HTERT RPE-1 (cell line): ENCODE results near the gene LILRA2.
"Not testable (repeated sequence)": the region's sequence is repeated elsewhere in the genome, so short reads cannot be mapped to it uniquely, and the experiment has no call there.

Experiments used
- in situ Hi-C: fragments of 300-500 bp; cut with MboI; formaldehyde crosslinking; loops from 4 replicates; pipeline ENCODE4 v1.14.3; 2020; ENCODE audit warnings: low sequenced_read_pairs

Gene LILRA2

DNA sequence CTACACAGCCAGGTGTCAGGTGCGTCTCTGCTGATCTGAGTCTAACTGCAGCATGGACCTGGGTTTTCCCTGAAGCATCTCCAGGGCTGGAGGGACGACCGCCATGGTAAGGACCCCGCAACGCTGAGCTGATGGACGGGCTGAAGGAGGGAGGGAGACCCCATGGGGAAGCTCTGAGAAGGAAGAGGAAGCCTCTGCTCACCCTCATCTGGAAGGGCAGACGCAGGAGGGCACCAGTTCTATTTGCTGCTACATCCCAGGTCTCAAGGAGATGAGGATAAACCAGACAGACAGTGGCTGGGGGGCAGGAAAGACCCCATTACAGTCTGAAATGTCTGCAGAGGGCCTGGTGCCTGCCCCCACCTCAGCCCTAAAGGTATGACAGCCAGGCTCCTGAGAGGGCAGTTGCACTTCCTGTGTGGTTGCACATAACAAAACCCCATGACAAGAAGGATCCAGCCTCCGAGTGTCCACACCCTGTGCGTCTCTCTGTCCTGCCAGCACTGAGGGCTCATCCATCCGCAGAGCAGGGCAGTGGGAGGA is at the start of gene LILRA2:
Gene LILRA2, plus strand, starts transcription at position 461 of the 543 bp plus-strand sequence. CDS start 89 bp downstream, outside the sequence.
- in situ Hi-C loops, result no loop called here

DNA sequence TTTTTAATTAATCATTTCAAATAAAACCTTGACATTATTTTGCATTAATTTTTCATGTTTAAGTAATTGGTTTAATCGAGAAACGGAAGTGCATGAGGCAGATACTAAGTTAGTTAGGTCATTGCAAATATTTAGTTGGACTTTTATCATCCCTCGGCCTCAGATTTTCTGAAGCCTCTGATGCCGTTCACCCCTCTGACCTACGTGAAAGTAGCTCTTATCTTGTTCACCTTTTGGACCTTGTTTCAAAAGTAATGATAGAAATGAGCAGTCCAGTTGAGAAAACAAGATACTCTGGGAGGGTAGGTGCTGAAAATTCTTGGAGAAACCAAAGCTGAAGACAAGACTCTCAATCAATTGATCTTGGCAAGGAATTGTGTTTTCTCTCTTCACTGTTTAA is 48.0 kb upstream of the LILRA2 start:
- in situ Hi-C loops, result no loop called here

DNA sequence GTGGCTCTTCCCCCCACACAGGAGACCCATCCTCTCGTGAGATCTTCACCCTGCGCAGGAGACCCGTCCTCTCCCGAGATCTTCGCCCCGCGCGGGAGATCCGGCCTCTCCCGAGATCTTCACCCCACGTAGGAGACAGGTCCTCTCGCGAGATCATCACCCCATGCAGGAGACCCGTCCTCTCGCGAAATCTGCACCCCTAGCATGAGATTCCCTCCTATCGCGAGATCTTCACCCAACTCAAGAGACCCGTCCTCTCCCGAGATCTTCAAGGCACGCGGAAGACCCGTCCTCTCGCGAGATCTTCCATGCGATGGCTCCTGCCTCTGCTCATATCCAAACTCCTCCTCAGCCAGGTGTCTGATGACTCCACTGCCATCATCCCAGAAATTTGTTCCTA is 46.6 kb upstream of the LILRA2 start:
- in situ Hi-C loops, result no loop called here

DNA sequence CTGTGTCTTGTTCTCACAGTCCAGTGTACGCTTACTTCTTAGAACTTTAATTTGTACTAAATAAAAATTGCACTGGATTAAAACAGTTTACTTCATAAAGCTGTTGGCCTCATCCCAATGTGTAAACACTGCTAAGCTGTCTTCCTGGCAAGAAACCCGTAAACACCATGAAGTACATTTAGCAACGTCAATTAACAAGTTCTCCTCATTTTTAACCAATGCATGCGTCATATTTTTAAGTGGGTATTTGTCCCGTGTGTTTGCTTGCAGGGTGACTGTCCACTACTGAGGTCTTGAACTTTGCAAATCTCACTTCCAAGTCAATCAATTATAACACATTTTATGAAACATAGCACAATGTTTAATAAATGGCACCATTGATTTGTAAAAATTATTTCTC is 42.7 kb upstream of the LILRA2 start:
- in situ Hi-C loops, result no loop called here

DNA sequence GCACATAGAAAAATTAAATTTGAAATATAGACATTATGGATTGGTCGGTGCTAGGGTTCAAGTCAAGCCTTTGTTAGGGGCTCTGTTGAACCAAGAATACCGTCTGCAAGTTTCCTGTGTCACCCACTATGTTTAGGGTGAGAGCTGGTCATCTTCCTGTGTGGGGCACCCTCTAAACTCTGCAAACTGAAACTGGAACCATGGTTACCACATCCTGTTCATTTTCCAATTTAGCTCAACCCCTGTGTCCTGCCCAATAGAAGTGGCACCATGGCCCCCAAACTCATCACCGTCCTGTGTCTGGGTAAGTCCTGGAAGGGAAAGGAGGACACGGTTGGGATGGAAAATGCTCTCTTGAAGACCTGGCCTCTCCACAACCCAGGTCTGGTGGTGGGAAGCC is 41.1 kb upstream of the LILRA2 start:
- in situ Hi-C loops, result no loop called here

DNA sequence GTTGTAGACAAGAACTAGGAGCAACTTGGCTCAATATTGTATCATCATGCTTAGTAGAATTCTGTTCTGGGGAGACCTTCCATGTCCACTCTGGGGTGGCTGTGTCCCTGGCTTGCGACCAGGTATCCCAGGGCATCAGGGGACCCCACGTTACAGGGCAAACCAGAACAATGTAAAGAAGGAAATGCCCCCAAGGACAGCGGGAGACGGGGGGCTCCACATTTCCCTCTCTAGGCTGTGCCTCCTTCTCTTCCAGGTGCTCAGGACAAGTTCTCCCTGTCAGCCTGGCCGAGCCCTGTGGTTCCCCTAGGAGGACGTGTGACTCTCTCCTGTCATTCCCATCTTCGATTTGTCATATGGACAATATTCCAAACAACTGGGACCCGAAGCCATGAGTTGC is 40.1 kb upstream of the LILRA2 start:
- in situ Hi-C loops, result no loop called here

DNA sequence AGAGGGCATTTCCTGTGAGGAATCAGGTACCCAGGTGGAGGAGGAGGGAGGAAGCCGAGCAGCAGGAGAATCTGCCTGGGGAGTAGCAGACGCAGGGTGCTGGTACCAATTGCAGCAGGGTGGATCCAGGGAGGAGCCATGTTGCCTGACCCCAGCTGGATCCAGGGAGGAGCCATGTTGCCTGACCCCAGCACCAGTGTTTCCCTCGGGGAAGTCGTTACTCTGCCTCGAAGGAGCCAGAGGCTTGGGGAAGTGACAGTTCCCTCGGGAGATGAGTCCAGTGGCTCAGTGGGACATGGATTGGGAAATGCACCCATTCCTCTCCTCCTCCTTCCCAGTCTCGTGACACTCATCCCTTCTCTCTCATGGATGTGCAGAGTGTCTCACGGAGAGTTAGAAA is 39.4 kb upstream of the LILRA2 start:
- in situ Hi-C loops, result no loop called here

DNA sequence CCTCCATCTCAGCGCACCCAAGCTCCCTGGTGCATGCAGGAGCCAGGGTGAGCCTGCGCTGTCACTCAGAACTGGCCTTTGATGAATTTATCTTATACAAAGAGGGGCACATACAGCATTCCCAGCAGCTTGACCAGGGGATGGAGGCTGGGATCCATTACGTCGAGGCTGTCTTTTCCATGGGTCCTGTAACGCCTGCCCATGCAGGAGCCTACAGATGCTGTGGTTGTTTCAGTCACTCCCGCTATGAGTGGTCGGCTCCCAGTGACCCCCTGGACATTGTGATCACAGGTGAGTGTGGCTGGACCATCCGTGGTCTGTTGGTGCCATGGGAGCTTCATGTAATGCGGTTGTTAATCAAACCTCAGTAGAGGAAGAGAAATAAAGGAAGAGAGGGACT is 38.0 kb upstream of the LILRA2 start:
- in situ Hi-C loops, result no loop called here

DNA sequence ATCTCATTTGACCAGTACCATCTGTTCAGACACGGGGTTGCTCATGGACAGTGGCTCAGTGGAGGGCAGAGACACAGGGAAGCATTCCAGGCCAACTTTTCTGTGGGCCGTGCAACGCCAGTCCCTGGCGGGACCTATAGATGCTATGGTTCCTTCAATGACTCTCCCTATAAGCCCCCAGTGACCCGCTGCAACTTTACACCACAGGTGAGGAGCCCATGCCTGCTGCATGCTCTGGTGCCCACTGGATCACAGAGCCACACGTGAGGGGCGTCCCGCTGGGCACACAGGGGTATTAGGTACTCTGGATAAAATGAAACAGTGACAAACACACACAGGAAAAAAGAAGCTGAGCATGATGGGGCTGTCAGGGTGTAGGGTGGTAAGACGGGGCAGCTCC is 36.6 kb upstream of the LILRA2 start:
- in situ Hi-C loops, result no loop called here

DNA sequence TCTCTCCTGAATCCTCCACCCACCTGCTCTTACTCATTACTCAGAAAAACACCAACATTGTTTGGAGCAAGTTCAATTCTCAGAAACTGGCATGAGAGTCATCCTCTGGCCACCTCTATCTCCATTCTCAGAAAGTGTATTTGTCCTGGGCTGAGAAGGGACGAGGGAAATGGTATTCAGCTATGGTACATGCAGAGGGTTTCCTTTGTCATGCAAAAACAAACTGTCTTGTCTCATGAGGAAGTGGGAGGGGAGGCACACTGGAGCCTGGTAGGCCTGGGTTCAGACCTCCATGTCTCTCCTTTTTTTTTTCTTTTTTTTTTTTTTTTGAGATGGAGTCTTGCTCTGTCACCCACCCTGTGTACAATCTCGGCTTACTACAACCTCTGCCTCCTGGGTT is 31.9 kb upstream of the LILRA2 start:
- in situ Hi-C loops, result no loop called here

DNA sequence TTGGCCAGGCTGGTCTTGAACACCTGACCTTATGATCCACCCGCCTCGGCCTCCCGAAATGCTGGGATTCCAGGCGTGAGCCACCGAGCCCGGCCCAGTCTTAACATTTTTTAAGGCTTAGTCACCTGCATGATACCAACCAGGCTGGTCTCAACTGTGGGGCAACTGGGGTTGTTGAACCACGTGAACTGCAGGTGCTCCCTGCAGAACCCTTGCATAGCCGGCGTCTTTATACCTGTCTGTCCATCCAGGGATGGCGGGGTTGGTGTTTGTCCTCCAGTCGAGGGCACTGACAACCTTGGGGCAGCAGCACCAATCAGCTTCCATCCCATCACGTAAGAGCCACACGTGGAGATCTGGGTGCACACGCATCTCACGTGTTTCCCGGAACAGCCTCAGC is 24.8 kb upstream of the LILRA2 start:
- in situ Hi-C loops, result no loop called here

DNA sequence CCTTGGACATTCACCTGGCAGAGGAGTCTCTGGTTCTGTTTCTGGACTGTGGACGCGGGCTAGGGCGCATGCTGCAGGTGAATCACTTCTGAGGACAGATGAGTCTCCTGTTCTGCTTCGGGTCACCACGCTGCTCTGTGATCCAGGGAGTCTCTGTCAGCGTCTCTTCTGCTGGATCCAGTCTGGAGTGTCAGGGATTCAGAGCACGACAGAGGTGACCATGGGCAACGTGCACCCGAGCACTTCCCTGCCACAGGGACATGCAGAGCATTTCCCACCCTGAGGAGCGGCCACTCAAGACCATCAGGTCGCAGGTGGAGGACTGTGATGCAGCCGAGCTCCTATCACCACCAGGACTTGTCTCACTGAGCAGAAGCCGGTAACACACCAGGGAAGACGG is 24.4 kb upstream of the LILRA2 start:
- in situ Hi-C loops, result no loop called here

DNA sequence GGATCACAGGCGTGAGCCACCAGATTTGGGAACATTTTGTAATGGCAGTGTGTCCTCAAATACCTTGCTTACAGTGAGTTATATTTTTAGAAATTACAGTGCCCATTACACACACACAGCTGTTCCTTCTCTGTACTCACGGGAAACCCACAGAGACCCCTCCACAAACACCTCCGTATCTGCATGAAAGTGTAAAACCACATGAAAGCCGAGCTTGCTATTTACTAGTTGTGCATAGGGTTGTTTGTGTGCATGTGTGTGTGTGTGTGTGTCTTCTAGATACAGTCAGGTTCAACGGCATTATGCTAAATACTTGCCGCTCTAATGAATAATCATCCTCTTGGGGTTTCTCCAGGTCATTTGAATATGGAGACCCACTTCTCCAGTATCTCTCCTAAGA is 22.3 kb upstream of the LILRA2 start:
- in situ Hi-C loops, result no loop called here

DNA sequence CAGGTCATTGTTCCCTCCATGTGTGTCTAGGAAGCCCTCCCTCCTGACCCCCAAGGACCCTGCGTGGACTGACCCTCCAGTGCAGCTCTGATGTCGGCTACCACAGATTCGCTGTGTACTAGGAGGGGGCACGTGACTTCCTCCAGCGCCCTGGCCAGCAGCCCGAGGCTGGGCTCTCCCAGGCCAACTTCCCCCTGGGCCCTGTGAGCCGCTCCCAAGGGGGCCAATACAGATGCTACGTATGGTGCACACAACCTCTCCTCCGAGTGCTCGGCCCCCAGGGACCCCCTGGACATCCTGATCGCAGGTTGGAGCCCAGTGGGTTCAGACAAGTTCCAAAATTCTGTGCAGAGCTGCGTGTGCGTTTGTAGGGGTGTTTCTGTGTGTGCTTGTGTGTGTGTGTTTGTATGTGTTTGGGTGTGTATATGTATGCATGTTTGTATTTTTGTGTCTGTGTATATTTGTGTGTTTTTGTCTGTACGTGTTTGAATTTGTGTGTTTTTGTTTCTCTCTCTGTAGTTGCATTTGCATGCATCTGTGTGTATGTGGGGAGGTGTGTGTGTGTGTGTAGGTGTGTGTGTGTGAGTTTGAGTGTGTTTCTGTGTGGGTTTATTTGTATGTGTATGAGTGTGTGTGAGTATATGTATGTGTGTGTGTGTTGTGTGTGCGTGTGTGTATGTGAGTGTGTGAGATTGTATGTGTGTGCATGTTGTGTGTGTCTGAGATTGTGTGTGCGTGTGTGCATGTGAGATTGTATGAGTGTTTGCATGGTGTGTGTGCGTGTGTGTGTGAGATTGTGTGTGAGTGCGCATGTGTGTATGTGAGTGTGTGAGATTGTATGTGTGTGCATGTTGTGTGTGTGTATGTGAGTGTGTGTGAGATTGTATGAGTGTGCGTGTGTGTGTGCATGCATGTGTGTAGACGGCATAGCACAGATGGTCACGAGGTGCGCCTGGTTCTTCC is 21.4 kb upstream of the LILRA2 start:
- in situ Hi-C loops, result no loop called here

DNA sequence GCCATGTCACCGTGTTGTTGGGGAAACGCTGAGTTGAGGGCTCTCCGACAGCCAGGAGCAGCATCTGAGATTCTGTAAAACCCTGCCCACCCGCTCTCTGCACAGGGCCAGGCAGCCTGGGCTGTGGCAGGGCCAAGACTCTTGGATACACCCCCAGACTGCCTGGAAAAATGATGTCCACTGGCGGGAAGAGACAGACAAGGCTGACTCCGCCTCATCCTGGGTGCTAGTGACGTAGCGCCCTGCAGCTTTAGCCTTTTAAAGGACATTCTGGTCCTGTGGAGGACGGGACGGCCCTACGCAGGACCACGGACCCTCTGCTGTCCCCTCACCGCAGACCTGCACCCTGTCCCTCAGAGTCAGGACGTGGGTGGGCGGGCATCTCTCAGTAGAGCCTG is 20.7 kb upstream of the LILRA2 start:
- in situ Hi-C loops, result no loop called here

DNA sequence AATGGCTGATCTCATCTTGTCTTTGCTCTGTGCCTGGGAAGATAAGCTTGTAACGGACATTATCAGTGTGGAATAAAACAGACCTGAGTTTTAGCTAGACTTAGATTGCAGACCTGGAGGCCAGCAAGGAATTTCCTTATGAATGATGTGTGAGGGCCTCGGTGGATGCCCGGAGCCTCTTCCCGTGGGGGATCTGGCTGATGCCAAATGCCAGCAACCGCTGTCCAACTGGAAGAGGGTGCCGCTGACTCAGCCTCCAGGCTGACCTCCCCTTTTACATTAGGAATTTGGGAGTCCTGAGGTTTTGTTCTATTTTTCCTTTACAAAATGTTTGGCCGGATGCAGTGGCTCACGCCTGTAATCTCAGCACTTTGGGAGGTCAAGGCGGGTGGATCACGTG is 19.6 kb upstream of the LILRA2 start:
- in situ Hi-C loops, result no loop called here

DNA sequence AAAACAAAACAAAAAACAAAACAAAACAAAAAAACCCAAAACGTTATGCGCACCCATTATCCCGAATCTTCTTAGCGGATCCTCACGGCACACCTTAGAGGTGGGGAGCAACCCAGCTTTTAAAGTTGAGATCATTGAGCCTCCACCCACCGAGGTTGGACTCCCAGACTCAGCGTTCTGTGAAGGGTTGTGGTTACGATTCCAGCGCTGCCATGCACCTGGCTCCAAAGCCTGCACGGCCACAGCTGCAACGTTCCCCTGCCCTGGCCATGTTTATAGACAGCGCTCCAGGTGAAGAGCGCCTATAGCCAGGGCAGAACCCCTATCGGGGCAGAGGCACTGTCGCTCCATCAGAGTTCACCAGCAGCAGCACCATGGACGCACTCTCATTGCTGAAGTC is 18.7 kb upstream of the LILRA2 start:
- in situ Hi-C loops, result no loop called here

DNA sequence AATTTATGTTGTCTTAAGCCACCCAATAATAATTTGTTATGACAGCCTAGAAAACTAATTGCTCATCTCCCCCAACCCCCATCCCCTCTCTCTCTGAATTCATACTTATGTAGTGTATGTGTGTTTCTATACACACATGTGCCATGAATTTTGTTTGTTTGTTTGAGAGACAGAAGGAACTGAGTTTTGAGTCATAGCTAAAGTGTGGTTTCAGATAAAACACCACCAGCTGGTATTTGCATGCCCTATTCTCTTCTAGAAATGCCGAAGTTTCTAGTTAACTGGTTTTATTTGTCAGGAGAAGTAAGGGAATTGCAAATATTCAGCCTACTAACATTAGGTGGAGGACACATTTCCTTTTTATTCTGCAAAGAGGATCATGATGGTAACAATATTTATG is 17.4 kb upstream of the LILRA2 start:
- in situ Hi-C loops, result no loop called here

DNA sequence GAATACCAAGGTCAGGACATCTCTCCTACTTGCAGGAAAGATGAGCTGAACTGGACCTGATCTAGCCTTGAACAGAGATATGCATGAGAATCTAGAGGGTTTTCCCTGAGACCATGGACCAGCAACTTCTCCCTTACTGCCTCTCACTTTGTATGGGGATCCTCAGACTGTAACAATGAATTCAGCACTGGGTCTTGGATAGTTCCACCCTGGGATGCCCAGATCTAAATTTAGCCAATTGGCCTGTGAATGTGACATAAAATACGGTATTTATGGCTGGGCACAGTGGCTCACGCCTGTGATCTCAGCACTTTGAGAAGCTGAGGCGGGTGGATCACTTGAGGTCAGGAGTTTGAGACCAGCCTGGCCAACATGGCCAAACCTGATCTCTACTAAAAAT is 15.3 kb upstream of the LILRA2 start:
- in situ Hi-C loops, result no loop called here

DNA sequence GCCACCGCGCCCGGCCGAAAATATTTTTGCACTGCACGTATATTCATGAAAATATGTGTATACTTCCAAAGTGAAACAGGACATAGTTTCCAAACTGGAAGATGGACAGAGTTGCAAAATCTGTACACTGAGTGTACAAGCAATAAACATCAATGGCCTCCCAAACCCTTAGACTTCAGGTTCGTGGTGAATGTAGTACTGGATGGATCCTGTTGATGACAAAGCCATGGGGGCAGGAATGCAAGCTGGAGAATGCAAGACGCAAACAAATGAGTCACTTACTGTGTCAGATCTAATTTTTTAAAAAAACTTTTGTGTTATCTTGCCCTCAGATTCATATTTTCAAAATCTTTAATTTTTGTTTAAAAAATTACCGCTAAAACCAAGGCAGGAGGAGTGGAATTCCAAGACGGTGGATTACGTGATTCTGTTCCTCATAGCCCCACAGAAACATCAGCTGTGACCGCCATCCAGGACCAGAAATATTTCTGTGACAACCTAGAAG is 12.7 kb upstream of the LILRA2 start:
- in situ Hi-C loops, result no loop called here

DNA sequence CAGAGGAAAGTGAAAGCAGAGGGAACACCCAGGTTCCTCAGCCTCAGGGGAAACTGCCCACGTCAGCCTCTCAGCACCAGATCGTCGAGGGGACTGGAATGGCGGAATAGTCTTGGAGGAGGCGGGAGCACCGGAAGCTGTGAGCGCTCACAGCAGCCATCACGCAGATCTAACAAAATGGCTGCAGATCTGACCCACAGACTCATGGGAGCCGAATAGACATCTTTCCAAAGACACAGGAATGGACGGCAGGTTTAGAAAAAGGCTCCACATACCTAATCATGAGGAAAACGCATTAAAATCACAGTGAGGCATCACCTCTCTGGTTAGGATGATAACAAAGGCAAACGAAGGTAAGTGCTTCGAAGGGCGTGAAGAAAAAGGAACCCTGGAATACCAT is 11.8 kb upstream of the LILRA2 start:
- in situ Hi-C loops, result no loop called here

DNA sequence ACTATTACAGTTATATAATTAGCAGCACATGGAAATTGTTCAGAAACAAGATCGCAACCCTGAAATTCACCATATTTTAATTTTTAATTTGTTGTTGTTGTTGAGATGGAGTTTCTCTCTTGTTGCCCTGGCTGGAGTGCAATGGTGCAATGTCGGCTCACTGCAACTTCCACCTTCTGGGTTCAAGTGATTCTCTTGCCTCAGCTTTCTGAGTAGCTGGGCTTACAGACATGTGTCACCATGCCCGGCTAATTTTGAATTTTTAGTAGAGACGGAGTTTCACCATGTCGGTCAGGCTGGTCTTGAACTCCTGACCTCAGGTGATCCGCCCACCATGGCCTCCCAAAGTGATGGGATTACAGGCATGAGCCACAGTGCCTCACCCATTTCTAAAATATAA is 10.4 kb upstream of the LILRA2 start:
- in situ Hi-C loops, result not testable (repeated sequence)
